IPS-NIHi7 (cell line): Measurements from ENCODE around the gene CHD2.
"Not testable (repeated sequence)": the region's sequence is repeated elsewhere in the genome, so short reads cannot be mapped to it uniquely, and the experiment has no call there.

Experiments
- DNase-seq: peaks from one replicate; pipeline ENCODE4 v3.0.0; 2012; ENCODE audit warnings: mixed read lengths; ENCODE audit errors: extremely low spot score

CHD2 gene

GRCh38 chr15:92906020-92906419 lies 5.9 kb downstream of the CHD2 start:
- DNase-seq = no peak

- DNase-seq = no peak
These were observed 6.5 kb downstream of the CHD2 start for GRCh38 chr15:92906563-92907081.

GRCh38 chr15:92907229-92907628 lies 7.1 kb downstream of the CHD2 start:
- DNase-seq = no peak

GRCh38 chr15:92907896-92908712 lies 8.0 kb downstream of the CHD2 start:
- no peak for DNase-seq

- DNase-seq = no peak
These were observed 8.6 kb downstream of the CHD2 start for GRCh38 chr15:92908713-92909057.

- DNase-seq = no peak
These were observed 9.1 kb downstream of the CHD2 start for GRCh38 chr15:92909136-92909781.

- DNase-seq = no peak
These were observed 10.3 kb downstream of the CHD2 start for GRCh38 chr15:92910451-92910850.

GRCh38 chr15:92914103-92914499 lies 14.0 kb downstream of the CHD2 start:
- no peak for DNase-seq

GRCh38 chr15:92914768-92915221 lies 14.7 kb downstream of the CHD2 start:
- no peak for DNase-seq

- no peak for DNase-seq
These were observed 15.8 kb downstream of the CHD2 start for GRCh38 chr15:92915766-92916435.

- DNase-seq = peak; percentile 79
These were observed 17.7 kb downstream of the CHD2 start for GRCh38 chr15:92917598-92918407.

- not testable (repeated sequence) for DNase-seq
These were observed 18.8 kb downstream of the CHD2 start for GRCh38 chr15:92918881-92919280.

GRCh38 chr15:92920595-92921161 lies 20.6 kb downstream of the CHD2 start:
- DNase-seq = no peak

GRCh38 chr15:92921215-92922131 lies 21.3 kb downstream of the CHD2 start:
- no peak for DNase-seq

- no peak for DNase-seq
These were observed 22.4 kb downstream of the CHD2 start for GRCh38 chr15:92922418-92923002.

GRCh38 chr15:92924216-92924615 lies 24.1 kb downstream of the CHD2 start:
- DNase-seq = no peak

GRCh38 chr15:92925454-92925853 lies 25.3 kb downstream of the CHD2 start:
- no peak for DNase-seq

GRCh38 chr15:92928225-92928750 lies 28.2 kb downstream of the CHD2 start:
- no peak for DNase-seq

GRCh38 chr15:92929002-92929401 lies 28.9 kb downstream of the CHD2 start:
- DNase-seq = no peak
